Measurements from ENCODE around the gene C10orf90.

C10orf90 gene

GRCh38 chr10:126673565-126673964 lies 3.1 kb upstream of the C10orf90 start:
- DNase-seq (ENCODE audit: low read depth): no peak

GRCh38 chr10:126671402-126671975 lies 996 bp upstream of the C10orf90 start:
- no peak for DNase-seq (ENCODE audit: low read depth)

GRCh38 chr10:126670895-126671261 lies 385 bp upstream of the C10orf90 start:
- DNase-seq (ENCODE audit: low read depth): no peak

- DNase-seq (ENCODE audit: low read depth): no peak
Measured at GRCh38 chr10:126669168-126669567, 1.3 kb downstream of the C10orf90 start.

- no peak for DNase-seq (ENCODE audit: low read depth)
Measured at GRCh38 chr10:126668505-126668904, 2.0 kb downstream of the C10orf90 start.

GRCh38 chr10:126667568-126667967 lies 2.9 kb downstream of the C10orf90 start:
- no peak for DNase-seq (ENCODE audit: low read depth)

GRCh38 chr10:126665207-126665606 lies 5.3 kb downstream of the C10orf90 start:
- DNase-seq (ENCODE audit: low read depth): no peak

- peak; percentile 4 for DNase-seq (ENCODE audit: low read depth)
Measured at GRCh38 chr10:126663880-126664279, 6.6 kb downstream of the C10orf90 start.

- peak; percentile 11 for DNase-seq (ENCODE audit: low read depth)
Measured at GRCh38 chr10:126663328-126663727, 7.2 kb downstream of the C10orf90 start.

GRCh38 chr10:126661841-126662515 lies 8.5 kb downstream of the C10orf90 start:
- DNase-seq (ENCODE audit: low read depth): peak; percentile 11

GRCh38 chr10:126661356-126661755 lies 9.1 kb downstream of the C10orf90 start:
- no peak for DNase-seq (ENCODE audit: low read depth)

GRCh38 chr10:126659750-126660149 lies 10.7 kb downstream of the C10orf90 start:
- no peak for DNase-seq (ENCODE audit: low read depth)

GRCh38 chr10:126658928-126659327 lies 11.6 kb downstream of the C10orf90 start:
- DNase-seq (ENCODE audit: low read depth): no peak

GRCh38 chr10:126654579-126654978 lies 15.9 kb downstream of the C10orf90 start:
- DNase-seq (ENCODE audit: low read depth): no peak

GRCh38 chr10:126651467-126651866 lies 19.0 kb downstream of the C10orf90 start:
- DNase-seq (ENCODE audit: low read depth): no peak

GRCh38 chr10:126650161-126650560 lies 20.3 kb downstream of the C10orf90 start:
- no peak for DNase-seq (ENCODE audit: low read depth)

GRCh38 chr10:126647116-126647515 lies 23.4 kb downstream of the C10orf90 start:
- DNase-seq (ENCODE audit: low read depth): no peak

- DNase-seq (ENCODE audit: low read depth): peak; percentile 40
Measured at GRCh38 chr10:126646110-126646509, 24.4 kb downstream of the C10orf90 start.

GRCh38 chr10:126640401-126640800 lies 30.1 kb downstream of the C10orf90 start:
- no peak for DNase-seq (ENCODE audit: low read depth)

- no peak for DNase-seq (ENCODE audit: low read depth)
Measured at GRCh38 chr10:126639084-126639483, 31.4 kb downstream of the C10orf90 start.

GRCh38 chr10:126638542-126638941 lies 32.0 kb downstream of the C10orf90 start:
- no peak for DNase-seq (ENCODE audit: low read depth)

GRCh38 chr10:126637501-126637900 lies 33.0 kb downstream of the C10orf90 start:
- DNase-seq (ENCODE audit: low read depth): no peak

GRCh38 chr10:126634911-126635310 lies 35.6 kb downstream of the C10orf90 start:
- DNase-seq (ENCODE audit: low read depth): peak; percentile 78

GRCh38 chr10:126634347-126634746 lies 36.1 kb downstream of the C10orf90 start:
- DNase-seq (ENCODE audit: low read depth): no peak

All from EH (cell line).